Activated gamma-delta T cell treated with Interleukin-2 at 50 U/mL for 16 hours (primary cell): ENCODE measurements around the gene TMEM223.
"Not testable (repeated sequence)": the region's sequence is repeated elsewhere in the genome, so short reads cannot be mapped to it uniquely, and the experiment has no call there.

Source experiments
- DNase-seq: peaks from one replicate; pipeline ENCODE4 v3.0.0-alpha.2; 2020

The TMEM223 gene

DNA sequence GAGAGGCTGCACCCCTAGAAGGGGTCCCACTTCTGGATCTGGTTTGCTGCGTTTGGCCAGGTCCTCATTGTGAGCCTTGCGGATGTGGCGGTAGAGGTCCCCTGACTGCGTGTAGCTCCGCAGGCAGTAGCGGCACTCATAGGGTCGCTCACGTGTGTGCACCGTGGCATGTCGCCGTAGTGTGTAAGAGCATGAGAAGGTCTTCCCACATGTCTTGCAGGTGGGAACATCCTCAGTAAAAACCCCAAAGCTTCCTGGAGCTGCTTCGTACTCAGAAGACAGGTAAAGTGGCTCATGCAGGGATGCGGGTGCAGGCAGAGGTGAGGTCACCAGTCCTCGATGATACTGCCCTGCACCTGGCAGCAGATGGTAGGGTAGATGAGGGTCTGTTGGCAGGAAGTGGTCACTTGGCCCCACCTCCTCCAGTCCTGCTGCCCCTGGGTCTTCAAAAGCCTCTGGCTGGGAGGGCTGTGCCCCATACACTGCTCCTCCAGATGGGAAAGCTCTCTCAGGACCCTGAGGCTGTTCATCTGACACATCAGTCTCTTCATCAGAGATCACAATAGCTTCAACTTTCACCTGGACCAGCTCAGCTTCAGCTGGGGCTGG lies 39.5 kb downstream of the TMEM223 start:
- no peak for DNase-seq

DNA sequence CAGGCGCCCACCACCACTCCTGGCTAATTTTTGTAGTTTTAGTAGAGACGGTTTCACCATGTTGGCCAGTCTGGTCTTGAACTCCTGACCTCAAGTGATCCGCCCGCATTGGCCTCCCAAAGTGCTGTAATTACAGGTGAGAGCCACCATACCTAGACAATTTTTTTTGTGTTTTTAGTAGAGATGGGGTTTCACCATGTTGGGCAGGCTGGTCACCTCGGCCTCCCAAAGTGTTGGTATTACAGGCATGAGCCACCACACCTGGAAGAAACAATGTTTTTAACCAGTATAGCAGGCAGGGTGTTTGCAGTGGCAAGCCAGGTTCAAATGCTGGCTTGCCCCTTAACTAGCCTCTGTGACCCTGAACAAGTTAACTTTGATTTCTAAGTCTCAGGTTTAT lies 41.9 kb downstream of the TMEM223 start:
- not testable (repeated sequence) for DNase-seq

DNA sequence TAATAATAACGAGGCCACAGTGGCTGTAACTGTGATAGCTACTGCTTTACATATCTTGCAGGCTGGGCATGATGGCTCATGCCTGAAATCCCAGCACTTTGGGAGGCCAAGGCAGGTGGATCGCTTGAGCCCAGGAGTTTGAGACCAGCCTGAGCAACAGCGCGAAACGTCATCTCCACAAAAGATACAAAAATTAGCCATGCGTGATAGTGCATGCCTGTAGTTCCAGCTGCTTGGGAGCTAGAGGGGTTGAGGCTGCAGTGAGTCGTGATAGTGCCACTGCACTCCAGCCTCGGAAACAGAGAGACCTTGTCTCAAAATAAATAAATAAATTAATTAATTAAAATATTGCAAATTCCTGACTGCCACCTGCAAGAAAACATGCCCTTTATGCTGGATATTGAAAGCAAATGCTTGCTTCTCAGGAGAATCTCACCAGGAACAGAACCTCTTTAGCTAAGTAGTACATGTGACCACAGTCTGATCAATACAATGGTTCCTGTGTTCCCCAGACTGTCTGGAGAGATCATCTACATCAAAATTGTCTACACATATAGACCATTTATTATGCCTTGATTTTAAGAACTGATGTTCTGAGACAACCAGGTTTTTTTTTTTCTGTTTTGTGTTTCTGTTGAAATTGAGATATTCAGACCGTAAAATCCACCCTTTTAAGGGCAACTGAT lies 44.2 kb downstream of the TMEM223 start:
- no peak for DNase-seq
